GM12892 (cell line): ENCODE measurements around the gene SKA3.

Experiments
- POLR2A ChIP-seq: IDR thresholded peaks from 2 replicates; pipeline ENCODE4 v1.6.1; 2011; ENCODE audit warnings: low read depth, low read length, control low read depth
- POLR2AphosphoS5 ChIP-seq: IDR thresholded peaks from 2 replicates; pipeline ENCODE4 v1.6.1; 2011; ENCODE audit warnings: low read depth, low read length, control low read depth

GRCh38 chr13:21152251-21152899 lies 24.0 kb downstream of the SKA3 start:
- no peak for TF ChIP-seq POLR2A
- no peak for TF ChIP-seq POLR2AphosphoS5
